Loucy (cell line): ENCODE data around the gene AHDC1.

Experiments
- H2AFZ ChIP-seq: fragments of 200-600 bp; sonication (generic); 2 replicates; pipeline ENCODE4 v1.6.0; 2016; ENCODE audit warnings: antibody characterized with exemption, mild to moderate bottlenecking, low read length, moderate library complexity
- H3F3A ChIP-seq: fragments of 200-600 bp; 2 replicates; pipeline ENCODE4 v1.6.0; 2016; ENCODE audit warnings: antibody characterized with exemption, low read depth, mild to moderate bottlenecking
- H3K27me3 ChIP-seq: fragments of 200-600 bp; sonication (generic); 2 replicates; pipeline ENCODE4 v1.6.1; 2014; ENCODE audit warnings: low read length, mild to moderate bottlenecking; ENCODE audit not compliant: insufficient read depth, poor library complexity, severe bottlenecking
- H3K36me3 ChIP-seq: fragments of 200-600 bp; sonication (generic); 2 replicates; pipeline ENCODE4 v1.6.1; 2016; ENCODE audit warnings: low read length; ENCODE audit not compliant: insufficient read depth
- H3K4me1 ChIP-seq: fragments of 200-600 bp; sonication (generic); 2 replicates; pipeline ENCODE4 v1.5.1; 2014; ENCODE audit warnings: low read length, mild to moderate bottlenecking; ENCODE audit not compliant: insufficient read depth, poor library complexity, severe bottlenecking
- H3K4me2 ChIP-seq: fragments of 200-600 bp; sonication (generic); 2 replicates; pipeline ENCODE4 v1.6.0; 2014; ENCODE audit warnings: antibody characterized with exemption, low read length, low read depth, mild to moderate bottlenecking; ENCODE audit not compliant: poor library complexity, severe bottlenecking
- H3K4me3 ChIP-seq: fragments of 200-600 bp; sonication (generic); 2 replicates; pipeline ENCODE4 v1.5.1; 2014; ENCODE audit warnings: low read length, mild to moderate bottlenecking, mixed read lengths; ENCODE audit not compliant: poor library complexity, severe bottlenecking
- H3K79me2 ChIP-seq: fragments of 200-600 bp; sonication (generic); 2 replicates; pipeline ENCODE4 v1.6.1; 2014; ENCODE audit warnings: low read length; ENCODE audit not compliant: insufficient read depth
- H3K9ac ChIP-seq: fragments of 200-600 bp; sonication (generic); 2 replicates; pipeline ENCODE4 v1.6.0; 2014; ENCODE audit warnings: mild to moderate bottlenecking, low read depth, low read length, moderate library complexity; ENCODE audit not compliant: poor library complexity, severe bottlenecking
- H3K9me2 ChIP-seq: fragments of 200-600 bp; sonication (generic); replicated peaks from 2 replicates; pipeline ENCODE4 v1.6.1; 2016; ENCODE audit warnings: low read depth, low read length, mixed read lengths
- H3K9me3 ChIP-seq: fragments of 200-600 bp; sonication (generic); 2 replicates; pipeline ENCODE4 v1.6.1; 2014; ENCODE audit warnings: mild to moderate bottlenecking, antibody characterized with exemption, low read length, low read depth; ENCODE audit not compliant: insufficient read depth
- H4K20me1 ChIP-seq: fragments of 200-600 bp; sonication (generic); 2 replicates; pipeline ENCODE4 v1.6.0; 2014; ENCODE audit warnings: antibody characterized with exemption, low read length, mild to moderate bottlenecking; ENCODE audit not compliant: insufficient read depth, poor library complexity, severe bottlenecking
- CTCF ChIP-seq: fragments of 200-600 bp; sonication (generic); conservative IDR thresholded peaks from 2 replicates; pipeline ENCODE4 v1.5.1; 2014; ENCODE audit warnings: mild to moderate bottlenecking, antibody characterized with exemption, low read length
- EZH2phosphoT487 ChIP-seq: fragments of 200-600 bp; IDR thresholded peaks from 2 replicates; pipeline ENCODE4 v1.6.1; 2018; ENCODE audit warnings: antibody characterized with exemption, mild to moderate bottlenecking, moderate library complexity, borderline replicate concordance

AHDC1 gene

GRCh38 chr1:27633298-27633610 lies 29.3 kb upstream of the AHDC1 start:
- H3K36me3 ChIP-seq, result no peaks in the 10 kb centered on the region
- no peaks in the 10 kb centered on the region for H3K27me3 ChIP-seq
- no peaks in the 10 kb centered on the region for H3K9me3 ChIP-seq
- no peak overlapping the region for H2AFZ ChIP-seq
- peak overlapping the region; percentile 73 for H3K9ac ChIP-seq
- no peaks in the 10 kb centered on the region; the same call in 1 of the 2 replicates for H3F3A ChIP-seq
- H3K4me3 ChIP-seq, result peak overlapping the region; percentile 65
- H4K20me1 ChIP-seq, result no peaks in the 10 kb centered on the region
- H3K9me2 ChIP-seq, result no peaks in the 10 kb centered on the region
- peak overlapping the region; percentile 56 for H3K4me2 ChIP-seq
- H3K4me1 ChIP-seq, result peaks cover 60% of the 10 kb centered on the region
- no peaks in the 10 kb centered on the region for H3K79me2 ChIP-seq
- TF ChIP-seq EZH2phosphoT487 (no peak), CTCF (no peak)

GRCh38 chr1:27632387-27633297 lies 28.7 kb upstream of the AHDC1 start:
- H3K4me2 ChIP-seq, result peak overlapping the region; percentile 56

GRCh38 chr1:27630859-27631491 lies 27.0 kb upstream of the AHDC1 start:
- Histone ChIP-seq H2AFZ (no peak overlapping the region), H3K36me3 (no peaks in the 10 kb centered on the region), H3K9me3 (no peaks in the 10 kb centered on the region), H4K20me1 (no peaks in the 10 kb centered on the region), H3K4me1 (peaks cover 69% of the 10 kb centered on the region), H3K9me2 (no peaks in the 10 kb centered on the region), H3K4me3 (no peak overlapping the region), H3F3A (no peaks in the 10 kb centered on the region), H3K9ac (peak overlapping the region; percentile 40), H3K4me2 (peak overlapping the region; percentile 30), H3K79me2 (no peaks in the 10 kb centered on the region), H3K27me3 (no peaks in the 10 kb centered on the region)
- no peak for TF ChIP-seq EZH2phosphoT487
- no peak for TF ChIP-seq CTCF

More at GRCh38 chr1:27632387-27633297, 28.7 kb upstream of the AHDC1 start:
- Histone ChIP-seq H3K27me3 (no peaks in the 10 kb centered on the region), H3K9me3 (no peaks in the 10 kb centered on the region), H3K36me3 (no peaks in the 10 kb centered on the region), H3K9ac (peak overlapping the region; percentile 73), H4K20me1 (no peaks in the 10 kb centered on the region), H2AFZ (no peak overlapping the region), H3K4me1 (peaks cover 64% of the 10 kb centered on the region), H3K4me3 (peak overlapping the region; percentile 65), H3K79me2 (no peaks in the 10 kb centered on the region), H3K9me2 (no peaks in the 10 kb centered on the region), H3F3A (no peaks in the 10 kb centered on the region; the same call in 1 of the 2 replicates)
- no peak for TF ChIP-seq EZH2phosphoT487
- TF ChIP-seq CTCF, result no peak
